Lower lobe of right lung (tissue), 2 donors: ENCODE data around the gene PDE4D. TPM values are rescaled to one million over a fixed set of nuclear protein-coding genes. Genes with fewer than 3 reads are reported as not detected.

Experiments
- ATAC-seq, 2 donors: fragments of 200-7000 bp; cut with Tn5 transposase; one replicate each; pipeline ENCODE4 v1.9.1; 2020 to 2022; ENCODE audit warnings: mild to moderate bottlenecking in 2 of 2, moderate library complexity in 2 of 2
- DNase-seq: peaks from one replicate; pipeline ENCODE4 v3.0.0-alpha.2; 2020
- H3K27ac ChIP-seq: fragments of 200-600 bp; one replicate; pipeline ENCODE4 v1.8.0; 2022
- H3K27me3 ChIP-seq: fragments of 200-600 bp; one replicate; pipeline ENCODE4 v1.8.0; 2022; ENCODE audit warnings: low read depth
- H3K36me3 ChIP-seq: fragments of 200-600 bp; one replicate; pipeline ENCODE4 v1.8.0; 2022; ENCODE audit warnings: mild to moderate bottlenecking
- H3K4me1 ChIP-seq: fragments of 200-600 bp; one replicate; pipeline ENCODE4 v1.8.0; 2022
- H3K4me3 ChIP-seq: fragments of 200-600 bp; one replicate; pipeline ENCODE4 v1.8.0; 2022; ENCODE audit warnings: mild to moderate bottlenecking
- H3K9me3 ChIP-seq: fragments of 200-600 bp; one replicate; pipeline ENCODE4 v1.8.0; 2022
- intact Hi-C: fragments of 100-400 bp; cut with DNase I; formaldehyde crosslinking; loops from one replicate; pipeline ENCODE4 v1.11.0; 2022
- total RNA-seq: library from RNA; stranded (reverse); fragmentation: NEBNext Ultra II Directional; extraction: Animal tissue kit (Norgen Biotek cat#: 25700); gene quantifications from one replicate; pipeline ENCODE4 v1.2.1, GENCODE V29; 2021
- TF ChIP-seq, protein P1 (sequence below): fragments of 200-600 bp; IDR thresholded peaks from one replicate; pipeline ENCODE4 v1.8.0; 2022; ENCODE audit warnings: antibody characterized with exemption, mild to moderate bottlenecking
- donor health status: DM: no; HTN: yes; CAD: no; lungs with severe emphysema.

The PDE4D gene
- total RNA-seq, 1 donor from 2014 or later, result 71.3 TPM

- intact Hi-C loops, result no loop called here
- no peaks in the 10 kb centered on the region for H3K36me3 ChIP-seq
- ATAC-seq, result no peak
- no peak overlapping the region for H3K4me3 ChIP-seq
- DNase-seq, result no peak
- no peaks in the 10 kb centered on the region for H3K4me1 ChIP-seq
- TF ChIP-seq, protein P1, sequence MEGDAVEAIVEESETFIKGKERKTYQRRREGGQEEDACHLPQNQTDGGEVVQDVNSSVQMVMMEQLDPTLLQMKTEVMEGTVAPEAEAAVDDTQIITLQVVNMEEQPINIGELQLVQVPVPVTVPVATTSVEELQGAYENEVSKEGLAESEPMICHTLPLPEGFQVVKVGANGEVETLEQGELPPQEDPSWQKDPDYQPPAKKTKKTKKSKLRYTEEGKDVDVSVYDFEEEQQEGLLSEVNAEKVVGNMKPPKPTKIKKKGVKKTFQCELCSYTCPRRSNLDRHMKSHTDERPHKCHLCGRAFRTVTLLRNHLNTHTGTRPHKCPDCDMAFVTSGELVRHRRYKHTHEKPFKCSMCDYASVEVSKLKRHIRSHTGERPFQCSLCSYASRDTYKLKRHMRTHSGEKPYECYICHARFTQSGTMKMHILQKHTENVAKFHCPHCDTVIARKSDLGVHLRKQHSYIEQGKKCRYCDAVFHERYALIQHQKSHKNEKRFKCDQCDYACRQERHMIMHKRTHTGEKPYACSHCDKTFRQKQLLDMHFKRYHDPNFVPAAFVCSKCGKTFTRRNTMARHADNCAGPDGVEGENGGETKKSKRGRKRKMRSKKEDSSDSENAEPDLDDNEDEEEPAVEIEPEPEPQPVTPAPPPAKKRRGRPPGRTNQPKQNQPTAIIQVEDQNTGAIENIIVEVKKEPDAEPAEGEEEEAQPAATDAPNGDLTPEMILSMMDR, result no peak
- no peak overlapping the region for H3K27ac ChIP-seq
- H3K27me3 ChIP-seq, result no peaks in the 10 kb centered on the region
- no peaks in the 10 kb centered on the region for H3K9me3 ChIP-seq
Measured at GRCh38 chr5:59624898-59625297, 268.6 kb downstream of the PDE4D start.

DNA sequence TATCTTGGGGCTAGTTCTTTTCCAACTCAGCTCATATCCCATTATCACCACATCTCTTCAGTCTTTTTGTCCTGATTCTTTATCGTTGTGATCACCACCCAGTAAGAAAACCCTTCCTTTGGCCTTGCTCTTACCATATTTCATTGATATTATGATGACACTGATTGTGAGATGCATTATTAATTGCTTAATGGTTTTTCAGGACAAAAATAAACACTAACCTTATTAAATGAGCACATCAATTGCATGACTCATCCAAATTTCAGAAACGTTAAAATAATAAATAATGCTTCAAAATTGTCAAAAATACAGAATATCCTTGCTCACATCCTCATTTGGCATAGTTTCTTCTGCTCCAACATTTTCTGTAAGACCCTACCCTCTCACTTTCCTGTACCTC, 270.7 kb downstream of the PDE4D start:
- TF ChIP-seq, protein P1, result no peak
- Histone ChIP-seq H3K4me1 (no peaks in the 10 kb centered on the region), H3K27me3 (no peaks in the 10 kb centered on the region), H3K27ac (no peak overlapping the region), H3K9me3 (no peaks in the 10 kb centered on the region), H3K4me3 (no peak overlapping the region), H3K36me3 (no peaks in the 10 kb centered on the region)
- no peak for DNase-seq
- intact Hi-C loops, result no loop called here
- no peak for ATAC-seq

DNA sequence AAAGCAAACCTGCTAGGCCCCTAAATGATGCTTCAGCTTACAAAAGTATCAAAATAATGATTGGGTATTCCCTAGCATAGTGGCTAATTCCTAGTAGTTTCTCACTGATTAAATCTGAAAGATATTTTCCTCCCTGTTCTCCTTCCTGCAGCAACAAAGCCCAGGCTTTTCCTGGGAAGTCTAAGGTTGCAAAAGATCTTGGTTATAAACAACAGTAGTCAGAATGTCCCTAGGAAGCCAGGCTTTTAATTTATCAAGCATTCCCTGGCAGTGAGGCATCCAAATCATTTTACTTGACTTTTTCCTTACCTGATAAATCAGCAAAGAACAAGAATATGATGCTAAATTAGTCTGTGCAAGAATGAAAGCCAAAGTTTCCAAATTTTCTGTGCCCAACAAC, 272.0 kb downstream of the PDE4D start:
- DNase-seq (no peak), ATAC-seq (no peak)

DNA sequence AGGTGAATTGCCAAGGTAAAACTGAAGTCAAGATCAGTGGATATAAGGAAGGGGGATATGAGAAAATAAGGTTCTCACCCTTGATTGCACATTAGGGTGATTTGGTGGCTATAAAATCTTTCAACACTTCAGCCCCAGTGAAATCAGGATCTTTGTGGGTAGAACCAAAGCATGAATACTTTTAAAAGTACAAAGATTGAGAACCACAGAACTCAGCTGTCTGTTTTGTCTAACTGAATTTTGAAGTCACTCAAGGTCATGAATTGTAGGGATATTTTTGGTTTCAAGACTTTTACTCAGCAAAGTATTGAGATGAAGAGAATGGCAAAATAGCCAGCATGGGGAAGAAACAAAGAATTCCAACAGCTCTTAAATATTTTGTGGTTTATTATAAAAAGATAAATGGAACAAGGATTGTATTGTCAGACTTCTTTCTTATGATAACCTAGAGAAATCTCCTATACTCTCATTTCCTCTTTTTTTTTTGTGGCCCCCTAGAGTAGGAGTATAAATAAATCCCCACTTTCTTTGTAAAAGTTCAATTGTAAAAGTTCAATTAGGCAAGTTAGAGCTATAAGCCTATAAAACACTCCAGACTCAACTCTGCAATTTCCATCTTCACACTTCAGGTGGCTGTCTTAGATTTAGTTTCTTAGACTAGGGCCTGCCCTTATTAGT, 272.9 kb downstream of the PDE4D start:
- ATAC-seq, result no peak
- Histone ChIP-seq H3K4me3 (no peak overlapping the region), H3K9me3 (no peaks in the 10 kb centered on the region), H3K27me3 (no peaks in the 10 kb centered on the region), H3K4me1 (no peaks in the 10 kb centered on the region), H3K27ac (no peak overlapping the region), H3K36me3 (no peaks in the 10 kb centered on the region)
- no peak for DNase-seq
- TF ChIP-seq, protein P1, result no peak
- intact Hi-C loops, result no loop called here

More for the DNA sequence above, 272.0 kb downstream of the PDE4D start:
- intact Hi-C loops, result no loop called here
- TF ChIP-seq, protein P1, result no peak
- H3K4me3 ChIP-seq, result no peak overlapping the region
- H3K36me3 ChIP-seq, result no peaks in the 10 kb centered on the region
- H3K9me3 ChIP-seq, result no peaks in the 10 kb centered on the region
- H3K27me3 ChIP-seq, result no peaks in the 10 kb centered on the region
- H3K27ac ChIP-seq, result no peak overlapping the region
- no peaks in the 10 kb centered on the region for H3K4me1 ChIP-seq

GRCh38 chr5:59618644-59619043, 274.9 kb downstream of the PDE4D start:
- Histone ChIP-seq H3K4me1 (no peaks in the 10 kb centered on the region), H3K36me3 (no peaks in the 10 kb centered on the region), H3K9me3 (no peaks in the 10 kb centered on the region), H3K4me3 (no peak overlapping the region), H3K27ac (no peak overlapping the region), H3K27me3 (no peaks in the 10 kb centered on the region)
- TF ChIP-seq, protein P1, result no peak
- no peak for DNase-seq
- no peak for ATAC-seq
- intact Hi-C loops, result no loop called here
